Activated CD4-positive, alpha-beta T cell treated with anti-CD3 and anti-CD28 coated beads, Interleukin-2, Interleukin-4, amounts not matched to agents 100 ng/mL and 50 ng/mL, durations not matched to agents 16 hours and 8 hours (primary cell): ENCODE data around the gene HTR2B.
"Not testable (repeated sequence)": the region's sequence is repeated elsewhere in the genome, so short reads cannot be mapped to it uniquely, and the experiment has no call there.

Experiments
- DNase-seq: peaks from one replicate; pipeline ENCODE4 v3.0.0-alpha.2; 2020; ENCODE audit warnings: low spot score

The HTR2B gene

GRCh38 chr2:231124838-231125568 is at the start of gene HTR2B:
Gene HTR2B (minus strand): TSS chr2:231125042. CDS start chr2:231123764, 1,278 bp downstream.
- peak; percentile 68 for DNase-seq

GRCh38 chr2:231174211-231174651 is 49.4 kb upstream of the HTR2B start:
- no peak for DNase-seq

GRCh38 chr2:231172025-231172424 is 47.2 kb upstream of the HTR2B start:
- no peak for DNase-seq

- no peak for DNase-seq
Measured at GRCh38 chr2:231170055-231170454, 45.2 kb upstream of the HTR2B start.

GRCh38 chr2:231169488-231169887 is 44.6 kb upstream of the HTR2B start:
- no peak for DNase-seq

GRCh38 chr2:231168460-231169139 is 43.8 kb upstream of the HTR2B start:
- DNase-seq = no peak

GRCh38 chr2:231167745-231168459 is 43.1 kb upstream of the HTR2B start:
- DNase-seq = no peak

- DNase-seq = no peak
Measured at GRCh38 chr2:231163414-231164095, 38.7 kb upstream of the HTR2B start.

GRCh38 chr2:231163011-231163410 is 38.2 kb upstream of the HTR2B start:
- no peak for DNase-seq

- DNase-seq = no peak
Measured at GRCh38 chr2:231161877-231162329, 37.1 kb upstream of the HTR2B start.

- peak; percentile 14 for DNase-seq
Measured at GRCh38 chr2:231161252-231161839, 36.5 kb upstream of the HTR2B start.

GRCh38 chr2:231160701-231161100 is 35.9 kb upstream of the HTR2B start:
- DNase-seq = no peak

GRCh38 chr2:231159306-231159705 is 34.5 kb upstream of the HTR2B start:
- no peak for DNase-seq

- DNase-seq = no peak
Measured at GRCh38 chr2:231152800-231153557, 28.1 kb upstream of the HTR2B start.

- no peak for DNase-seq
Measured at GRCh38 chr2:231146665-231147064, 21.8 kb upstream of the HTR2B start.

- no peak for DNase-seq
Measured at GRCh38 chr2:231144896-231145295, 20.1 kb upstream of the HTR2B start.

GRCh38 chr2:231140808-231141207 is 16.0 kb upstream of the HTR2B start:
- DNase-seq = not testable (repeated sequence)

- DNase-seq = no peak
Measured at GRCh38 chr2:231139796-231140195, 15.0 kb upstream of the HTR2B start.

- DNase-seq = no peak
Measured at GRCh38 chr2:231138699-231139098, 13.9 kb upstream of the HTR2B start.

- DNase-seq = no peak
Measured at GRCh38 chr2:231134910-231135655, 10.2 kb upstream of the HTR2B start.
